Measurements from ENCODE around the gene TTLL9.

DNA sequence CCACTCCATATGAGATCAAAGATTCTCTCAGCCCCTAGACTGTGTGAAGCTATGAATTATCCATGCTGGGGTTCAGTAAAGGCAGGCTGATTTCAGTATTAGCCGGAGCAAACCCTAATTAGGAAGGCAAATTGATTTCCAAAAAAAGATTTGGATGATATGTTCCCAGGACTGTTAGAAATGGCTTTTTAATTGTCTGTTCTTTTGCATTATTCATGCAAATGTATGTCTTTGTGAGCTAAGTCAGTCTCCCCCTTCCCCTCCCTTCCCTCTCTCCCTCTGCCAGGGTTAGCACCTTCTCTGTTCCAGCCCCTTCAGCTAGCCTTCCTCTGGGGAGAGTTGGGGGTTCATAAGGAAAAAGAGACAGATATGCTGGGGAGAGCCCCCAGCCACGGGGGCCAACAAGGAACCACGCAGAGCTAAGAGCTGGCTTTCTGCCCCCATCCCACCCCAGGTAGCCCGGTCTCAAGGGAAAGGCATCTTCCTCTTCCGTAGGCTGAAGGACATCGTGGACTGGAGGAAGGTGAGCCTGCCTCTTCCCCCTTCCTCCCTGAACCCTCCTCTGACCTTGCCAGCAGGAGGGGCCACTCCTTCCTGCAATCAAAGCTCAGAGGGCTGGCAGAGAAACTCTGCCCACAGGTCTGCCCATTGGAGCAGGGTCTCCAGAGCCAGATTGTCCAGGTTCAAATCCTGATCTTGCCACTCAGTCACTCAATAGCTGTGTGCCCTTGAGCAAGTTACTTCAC is 49.1 kb downstream of the TTLL9 start:
- TF ChIP-seq CTCF (conservative IDR thresholded peaks at IDR 0.05) (no peak), ZFX (IDR thresholded peaks at IDR 0.05) (no peak)
